PC-9 (cell line): Measurements from ENCODE around the gene HES5.

Source experiments
- CTCF ChIP-seq: fragments of 200-600 bp; sonication (generic); conservative IDR thresholded peaks from 2 replicates; pipeline ENCODE4 v1.6.1; 2017; ENCODE audit warnings: mixed run types, antibody characterized with exemption, mild to moderate bottlenecking, moderate library complexity
- EZH2 ChIP-seq: fragments of 200-600 bp; sonication (generic); IDR thresholded peaks from 2 replicates; pipeline ENCODE4 v1.8.0; 2017; ENCODE audit warnings: antibody characterized with exemption, low read depth

- TF ChIP-seq EZH2 (no peak), CTCF (no peak)
Observed at GRCh38 chr1:2528016-2528415, 2.0 kb downstream of the HES5 start.
